ENCODE data around the gene PRIM1. TPM values are rescaled to one million over a fixed set of nuclear protein-coding genes. Genes with fewer than 3 reads are reported as not detected.
A peak's percentile ranks its signal among the peaks of the same experiment; 100 is the strongest.
"Not testable (repeated sequence)": the region's sequence is repeated elsewhere in the genome, so short reads cannot be mapped to it uniquely, and the experiment has no call there.

The PRIM1 gene
- polyA plus RNA-seq, 1 donor = 26.5 TPM

DNA sequence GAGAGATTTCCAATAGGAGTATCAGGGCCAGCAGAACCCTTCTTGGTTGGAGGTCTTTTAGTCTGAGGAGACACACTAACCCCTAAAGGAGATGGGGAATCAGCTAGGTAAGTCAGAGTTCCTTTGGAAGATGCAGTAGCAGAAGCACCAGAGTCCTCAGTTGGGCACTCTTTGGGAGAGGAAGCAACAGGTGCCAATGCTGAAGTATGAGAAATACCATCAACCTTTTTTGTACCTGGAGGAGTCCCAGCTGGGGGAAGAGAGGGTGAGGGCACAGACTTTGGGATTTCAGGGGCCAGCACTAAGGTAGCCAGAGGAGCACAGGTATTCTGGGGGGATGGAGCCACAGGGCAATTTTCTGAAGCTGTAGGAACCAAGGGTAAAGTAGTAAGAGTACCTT is 33.1 kb downstream of the PRIM1 start:
- DNase-seq = no peak

DNA sequence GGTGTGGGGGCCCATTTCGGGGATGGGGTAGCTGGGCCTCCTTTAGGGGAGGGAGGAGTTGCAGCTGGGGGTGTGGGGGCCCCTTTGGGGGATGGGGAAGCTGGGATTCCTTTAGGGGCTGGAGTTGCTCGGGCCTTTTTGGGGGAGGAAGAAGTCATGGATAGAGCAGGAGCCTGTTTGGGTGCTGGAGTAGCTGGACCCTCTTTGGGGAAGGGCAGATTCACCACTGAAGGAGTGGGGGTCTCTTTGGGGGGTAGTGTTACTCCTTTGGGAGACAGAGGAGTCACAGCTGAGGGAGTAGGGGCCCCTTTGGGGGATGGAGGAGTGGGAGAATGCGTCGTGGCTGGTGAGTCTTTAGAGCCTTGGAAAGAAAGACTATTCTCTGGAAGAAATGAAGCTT is 33.5 kb downstream of the PRIM1 start:
- DNase-seq = no peak

DNA sequence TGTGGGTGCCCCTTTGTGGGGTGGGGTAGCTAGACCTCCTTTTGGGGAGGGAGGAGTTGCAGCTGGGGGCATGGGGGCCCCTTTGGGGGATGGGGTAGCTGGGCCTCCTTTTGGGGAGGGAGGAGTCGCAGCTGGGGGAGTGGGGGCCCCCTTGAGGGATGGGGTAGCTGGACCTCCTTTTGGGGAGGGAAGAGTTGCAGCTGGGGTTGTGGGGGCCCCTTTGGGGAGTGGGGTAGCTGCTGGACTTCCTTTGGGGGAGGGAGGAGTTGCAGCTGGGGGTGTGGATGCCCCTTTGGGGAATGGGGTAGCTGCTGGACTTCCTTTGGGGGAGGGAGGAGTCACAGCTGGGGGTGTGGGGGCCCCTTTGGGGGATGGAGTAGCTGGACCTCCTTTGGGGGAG is 34.0 kb downstream of the PRIM1 start:
- no peak for DNase-seq

DNA sequence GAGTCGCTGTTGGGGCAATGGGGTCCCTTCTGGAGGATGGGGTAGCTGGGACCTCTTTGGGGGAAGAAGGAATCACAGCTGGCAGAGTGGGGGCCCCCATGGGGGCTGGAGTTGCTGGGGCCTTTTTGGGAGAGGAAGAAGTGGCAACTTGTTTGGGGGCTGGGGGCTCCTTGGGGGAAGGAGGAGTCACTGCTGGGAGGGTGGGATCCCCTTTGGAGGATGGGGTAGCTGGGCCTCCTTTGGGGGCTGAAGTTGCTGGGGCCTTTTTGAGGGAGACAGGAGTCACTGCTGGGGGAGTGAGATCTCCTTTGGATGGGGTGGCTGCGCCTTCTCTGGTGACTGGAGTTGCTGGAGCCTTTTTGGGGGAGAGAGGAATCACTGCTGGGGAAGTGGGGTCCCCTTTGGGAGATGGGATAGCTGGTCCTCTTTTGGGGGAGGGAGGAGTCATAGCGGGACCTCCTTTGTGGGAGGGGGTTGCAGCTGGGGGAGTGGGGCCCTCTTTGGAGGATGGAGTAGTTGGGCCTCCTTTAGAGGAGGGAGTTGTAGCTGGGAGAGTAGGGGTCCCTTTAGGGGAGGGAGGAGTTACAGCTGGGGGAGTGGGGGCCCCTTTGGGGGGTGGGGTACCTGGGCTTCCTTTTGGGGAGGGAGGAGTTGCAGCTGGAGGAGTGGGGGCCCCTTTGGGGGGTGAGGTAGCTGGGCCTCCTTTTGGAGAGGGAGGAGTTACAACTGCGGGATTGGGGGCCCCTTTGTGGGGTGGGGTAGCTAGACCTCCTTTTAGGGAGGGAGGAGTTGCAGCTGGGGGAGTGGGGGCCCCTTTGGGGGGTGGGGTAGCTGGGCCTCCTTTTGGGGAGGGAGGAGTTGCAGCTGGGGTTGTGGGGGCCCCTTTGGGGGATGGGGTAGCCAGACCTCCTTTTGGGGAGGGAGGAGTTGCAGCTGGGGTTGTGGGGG is 34.9 kb downstream of the PRIM1 start:
- DNase-seq = no peak

DNA sequence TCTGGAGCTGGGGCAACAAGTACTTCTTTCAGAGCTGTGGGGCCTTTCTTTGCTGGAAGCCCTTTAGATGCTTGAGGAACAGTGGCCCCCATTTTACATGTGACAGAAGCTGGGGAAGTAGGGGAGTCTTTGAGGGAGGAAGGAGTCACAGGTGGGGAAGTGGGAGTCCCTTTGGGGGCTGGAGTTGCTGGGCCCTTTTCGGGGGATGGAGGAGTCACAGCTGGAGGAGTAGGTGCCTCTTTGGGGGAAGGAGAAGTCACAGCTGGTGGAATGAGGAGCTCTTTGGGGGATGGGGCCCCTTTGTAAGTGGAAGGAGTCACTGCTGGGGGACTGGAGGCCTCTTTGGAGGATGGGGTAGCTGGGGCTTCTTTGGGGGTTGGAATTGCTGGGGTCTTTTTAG is 35.7 kb downstream of the PRIM1 start:
- DNase-seq = no peak

DNA sequence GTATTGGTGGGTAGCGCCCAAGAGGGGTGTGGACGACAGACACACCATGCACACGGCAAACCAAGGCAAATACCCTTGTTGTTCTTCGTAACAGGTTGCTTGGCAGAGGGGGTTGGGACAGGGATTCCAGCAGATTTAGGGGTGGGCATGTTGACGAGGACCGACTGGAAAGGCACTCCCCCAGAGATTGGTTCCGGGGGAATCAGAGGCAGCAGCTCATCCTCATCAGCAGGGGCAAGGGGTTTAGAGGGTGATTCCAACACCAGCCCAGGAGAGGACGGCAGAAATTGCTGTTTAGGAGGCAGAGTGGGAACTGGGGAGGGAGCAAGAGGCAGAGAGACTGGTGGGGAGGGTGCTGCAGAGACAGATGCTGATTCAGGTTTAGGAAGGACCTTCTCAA is 36.3 kb downstream of the PRIM1 start:
- no peak for DNase-seq

DNA sequence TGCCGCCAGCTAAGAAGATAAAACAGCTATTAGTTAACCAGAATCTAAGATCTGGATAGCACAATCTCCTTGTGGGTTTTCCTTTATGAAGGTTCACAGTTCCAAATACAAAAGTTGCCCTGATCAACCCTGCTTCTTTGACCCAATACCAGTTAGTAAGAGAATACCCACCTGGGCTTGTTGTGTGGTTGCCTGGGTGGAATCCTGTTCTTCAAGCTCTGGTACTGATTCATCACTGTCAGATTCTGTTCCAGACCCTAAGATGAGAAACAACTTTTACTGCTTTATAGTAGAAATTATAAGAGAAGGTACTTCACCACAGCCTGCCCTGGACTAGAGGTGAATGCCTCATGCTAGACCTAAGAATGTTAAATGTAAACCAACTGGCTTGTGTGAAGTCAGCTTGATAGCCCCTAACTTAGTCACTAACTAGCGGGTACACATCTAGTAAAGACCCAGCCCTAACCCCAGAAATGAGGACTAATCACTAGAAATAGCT is 37.6 kb downstream of the PRIM1 start:
- no peak for DNase-seq

DNA sequence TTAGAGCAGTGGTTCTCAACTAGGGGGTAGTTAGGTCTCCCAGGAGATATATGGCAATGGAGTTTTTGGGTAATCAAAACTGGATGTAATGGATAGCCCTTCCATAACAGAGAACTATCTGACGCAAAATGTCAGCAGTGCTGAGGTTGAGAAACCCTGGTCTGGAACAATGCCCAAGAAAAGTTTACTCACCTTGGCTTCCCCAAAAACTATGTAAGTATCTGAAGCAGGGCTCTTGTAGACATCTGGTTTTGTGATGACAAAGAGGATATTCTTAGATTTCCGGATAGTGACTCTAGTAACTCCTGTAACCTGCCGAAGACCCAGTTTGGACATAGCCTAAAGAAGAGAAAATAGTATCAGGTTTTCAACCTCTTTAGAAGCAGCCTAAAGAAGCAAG is 38.8 kb downstream of the PRIM1 start:
- no peak for DNase-seq

DNA sequence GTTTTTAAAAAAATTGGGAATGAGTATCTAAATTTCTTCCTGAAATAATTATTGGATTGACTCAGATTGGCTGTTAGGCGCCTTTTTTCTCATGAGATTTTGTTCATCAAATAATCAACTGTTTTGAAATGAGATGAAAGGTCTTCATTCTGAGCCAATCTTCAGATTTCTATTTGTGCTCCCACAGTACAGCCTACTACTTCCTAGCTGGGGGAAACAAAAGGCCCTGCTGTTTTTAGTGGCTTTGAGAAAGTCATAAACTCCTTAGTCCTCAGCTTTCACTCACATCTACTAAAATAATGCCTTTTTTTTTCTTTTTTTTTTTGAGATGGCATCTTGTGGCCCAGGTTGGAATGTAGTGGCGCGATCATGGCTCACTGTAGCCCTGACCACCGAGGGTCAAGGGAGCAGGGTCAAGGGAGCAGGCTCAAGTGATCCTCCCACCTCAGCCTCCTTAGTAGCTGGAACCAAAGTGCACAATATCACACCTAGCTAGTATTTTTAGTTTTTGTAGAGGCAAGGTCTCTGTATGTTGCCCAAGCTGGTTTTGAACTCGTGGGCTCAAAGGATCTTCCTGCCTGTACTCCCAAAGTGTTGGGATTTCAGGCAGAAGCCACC is 42.3 kb downstream of the PRIM1 start:
- no peak for DNase-seq

DNA sequence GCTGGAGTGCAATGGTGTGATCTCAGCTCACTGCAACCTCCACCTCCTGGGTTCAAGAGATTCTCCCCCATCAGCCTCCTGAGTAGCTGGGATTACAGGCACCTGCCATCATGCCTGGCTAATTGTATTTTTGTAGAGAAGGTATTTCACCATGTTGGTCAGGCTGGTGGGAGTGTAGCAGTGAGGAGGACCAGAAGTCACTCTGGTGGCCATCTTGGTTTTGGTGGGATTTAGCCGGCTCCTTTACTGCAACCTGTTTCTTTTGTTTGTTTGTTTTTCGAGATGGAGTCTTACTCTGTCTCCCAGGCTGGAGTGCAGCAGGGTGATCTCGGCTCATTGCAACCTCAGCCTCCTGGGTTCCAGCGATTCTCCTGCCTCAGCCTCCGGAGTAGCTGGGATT is 47.6 kb downstream of the PRIM1 start:
- DNase-seq = not testable (repeated sequence)

DNA sequence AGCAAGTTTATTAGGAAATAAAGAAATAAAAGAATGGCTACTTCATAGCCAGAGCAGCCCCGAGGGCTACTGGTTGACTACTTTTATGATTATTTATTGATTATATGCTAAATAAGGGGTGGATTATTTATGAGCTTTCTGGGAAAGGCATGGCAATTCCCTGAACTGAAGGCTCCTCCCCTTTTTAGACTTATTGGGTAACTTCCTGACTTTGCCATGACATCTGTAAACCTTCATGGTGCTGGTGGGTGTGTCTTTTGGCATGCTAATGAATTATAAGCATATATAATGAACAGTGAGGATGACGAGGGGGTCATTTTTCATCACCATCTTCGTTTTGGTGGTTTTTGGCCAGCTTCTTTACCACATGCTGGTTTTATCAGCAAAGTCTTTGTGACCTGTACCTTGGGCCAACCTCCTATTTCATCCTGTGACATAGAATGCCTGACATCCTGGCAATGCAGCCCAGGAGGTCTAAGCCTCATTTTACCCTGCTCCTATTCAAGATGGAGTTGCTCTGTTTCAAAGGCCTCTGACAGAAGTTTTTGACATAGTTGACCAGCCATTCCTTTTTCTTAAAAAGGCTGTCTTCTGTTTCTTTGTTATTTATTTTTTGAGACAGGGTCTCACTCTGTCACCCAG is 53.0 kb downstream of the PRIM1 start:
- no peak for DNase-seq

DNA sequence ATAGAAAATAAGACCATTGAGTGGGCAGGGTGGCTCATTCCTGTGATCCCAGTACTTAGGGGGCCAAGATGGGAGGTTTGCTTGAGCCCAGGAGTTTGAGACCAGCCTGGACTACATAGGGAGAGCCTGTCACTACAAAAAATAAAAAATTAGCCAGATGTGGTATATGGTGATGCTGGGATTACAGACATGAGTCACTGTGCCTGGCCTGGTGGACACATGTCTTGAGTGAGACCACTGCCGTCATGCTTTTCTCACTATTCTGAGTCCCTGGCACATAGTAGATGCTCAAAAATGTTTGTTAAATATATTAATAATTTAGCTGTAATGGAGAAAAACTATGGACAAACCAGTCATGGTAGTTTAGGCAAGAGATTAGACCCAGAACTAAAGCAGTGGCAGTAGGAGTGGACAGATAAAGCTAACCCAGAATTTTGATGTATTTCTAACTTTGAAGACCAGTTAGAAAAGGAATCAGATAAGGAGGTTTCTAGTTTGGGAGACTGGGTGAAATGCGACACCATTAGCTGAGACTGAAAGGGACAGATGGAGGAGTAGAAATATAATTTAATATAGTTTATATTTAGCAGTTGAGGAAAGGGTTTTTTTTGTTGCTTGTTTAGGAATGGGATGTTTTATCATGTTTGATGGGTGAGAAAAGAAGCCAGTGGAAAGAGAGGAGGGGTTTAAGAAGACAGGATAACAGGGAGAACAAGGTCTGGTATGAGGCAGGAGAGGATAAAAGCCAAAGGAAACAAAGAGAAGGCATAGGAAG is 56.6 kb downstream of the PRIM1 start:
- DNase-seq = no peak

DNA sequence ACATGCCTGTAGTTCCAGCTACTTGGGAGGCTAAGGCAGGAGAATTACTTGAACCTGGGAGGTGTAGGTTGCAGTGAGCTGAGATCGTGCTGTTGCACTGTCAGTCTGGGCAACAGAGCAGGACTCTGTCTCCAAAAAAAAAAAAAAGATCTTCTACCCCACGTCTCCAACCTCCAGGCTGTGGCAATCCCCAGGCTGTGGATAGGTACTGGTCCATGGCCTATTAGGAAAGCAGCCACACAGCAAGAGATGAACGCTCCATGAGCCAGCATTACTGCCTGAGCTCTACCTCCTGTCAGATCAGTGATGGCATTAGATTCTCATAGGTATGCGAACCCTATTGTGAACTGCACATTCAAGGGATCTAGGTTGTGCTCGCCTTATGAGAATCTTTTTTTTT is 58.0 kb downstream of the PRIM1 start:
- no peak for DNase-seq

DNA sequence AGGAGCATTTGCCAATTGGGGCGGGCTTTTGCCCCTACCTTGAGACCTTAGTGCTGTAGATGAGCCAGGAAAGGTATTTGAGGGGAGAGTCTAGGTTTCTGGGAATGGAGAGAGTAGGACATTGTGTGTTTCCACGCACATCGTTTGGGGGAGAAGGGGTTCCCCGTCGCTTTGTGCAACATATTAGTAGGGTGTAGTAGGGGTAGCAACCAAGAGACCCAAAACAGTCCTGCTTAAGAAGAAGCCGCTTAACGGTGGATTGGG is 63.3 kb downstream of the PRIM1 start:
- no peak for DNase-seq

DNA sequence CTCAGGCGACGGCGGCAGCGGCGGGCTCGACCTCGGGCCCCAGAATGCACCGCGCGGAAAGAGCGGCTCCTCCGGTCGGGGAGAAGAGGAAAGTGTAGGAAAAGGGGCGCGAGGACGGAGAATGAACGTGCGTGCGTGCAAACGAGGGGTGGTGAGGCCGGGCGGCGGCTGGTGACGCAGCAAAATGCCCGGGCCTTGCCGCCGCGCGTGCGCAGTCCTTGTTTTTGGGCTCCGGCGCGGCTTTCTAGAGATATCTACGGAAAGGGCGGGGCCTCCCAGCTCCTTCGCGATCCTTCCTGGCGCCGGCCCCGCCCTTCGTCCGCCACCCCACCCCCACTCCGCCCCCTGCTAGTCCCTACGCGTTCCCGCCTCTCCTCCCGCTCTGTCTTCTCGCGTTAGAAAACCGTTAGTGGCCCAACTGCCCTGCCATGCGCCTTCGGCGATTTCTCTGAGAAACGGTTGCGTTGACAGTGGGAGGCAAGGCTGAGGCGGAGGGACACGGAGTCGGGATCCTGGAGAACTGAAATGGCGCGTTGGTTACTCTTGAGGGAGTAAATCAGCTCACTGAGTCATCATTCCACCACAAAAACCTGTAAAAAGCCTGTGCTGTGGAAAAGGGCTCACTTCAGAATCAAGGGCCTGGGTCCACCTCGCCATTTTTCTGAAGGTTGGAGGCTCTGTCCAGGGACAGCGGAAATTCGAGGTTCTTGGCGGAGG is 63.8 kb downstream of the PRIM1 start, which contains the start of gene PTGES3:
Gene PTGES3 (minus strand): TSS at position 156 of the 717 bp plus-strand sequence. CDS start 285 bp downstream, outside the sequence.
- peak; percentile 98 for DNase-seq

DNA sequence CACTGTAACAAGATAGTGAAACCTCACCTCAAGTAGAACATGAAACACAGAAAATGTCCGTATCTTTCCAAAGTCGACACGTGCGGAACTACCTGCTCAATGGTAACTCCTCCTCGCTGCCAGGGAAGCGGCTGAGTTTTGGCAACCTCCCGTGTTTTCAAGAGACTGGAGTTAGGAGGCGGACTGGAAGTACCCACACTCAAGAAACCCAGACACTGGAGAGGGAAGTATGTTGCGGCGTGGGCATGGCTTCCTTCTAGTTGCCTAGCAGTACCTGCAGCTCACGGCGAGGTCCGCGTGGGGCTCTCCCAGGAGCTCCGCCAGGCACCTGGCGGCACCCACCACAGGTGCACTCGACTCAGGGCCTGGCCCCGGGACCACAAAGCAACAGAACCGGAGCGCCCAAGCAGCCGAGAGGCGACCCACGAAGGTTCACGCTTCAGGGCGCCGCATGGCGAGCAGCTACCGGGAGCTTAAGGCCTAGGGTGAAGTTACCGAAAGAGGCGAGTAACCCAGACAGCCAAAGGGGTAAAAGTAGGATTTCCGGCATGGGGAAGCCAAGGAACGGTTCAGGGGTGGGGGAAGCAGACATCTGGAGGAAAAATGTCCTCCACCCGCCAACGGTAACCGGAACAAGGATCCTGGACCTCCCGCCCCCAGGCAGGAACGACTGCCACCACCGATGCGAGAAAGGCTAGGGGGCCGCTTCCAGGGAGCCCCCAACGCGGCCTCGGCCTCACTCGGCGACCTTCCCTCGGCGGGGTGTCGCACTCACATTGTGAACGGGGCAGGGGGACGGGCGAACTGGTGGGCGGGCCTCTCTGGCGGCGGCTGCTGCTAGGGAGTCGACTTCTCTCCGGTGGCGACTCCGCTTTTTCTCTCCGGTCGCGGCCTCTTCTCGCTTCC is 64.6 kb downstream of the PRIM1 start:
- DNase-seq = peak; percentile 32

DNA sequence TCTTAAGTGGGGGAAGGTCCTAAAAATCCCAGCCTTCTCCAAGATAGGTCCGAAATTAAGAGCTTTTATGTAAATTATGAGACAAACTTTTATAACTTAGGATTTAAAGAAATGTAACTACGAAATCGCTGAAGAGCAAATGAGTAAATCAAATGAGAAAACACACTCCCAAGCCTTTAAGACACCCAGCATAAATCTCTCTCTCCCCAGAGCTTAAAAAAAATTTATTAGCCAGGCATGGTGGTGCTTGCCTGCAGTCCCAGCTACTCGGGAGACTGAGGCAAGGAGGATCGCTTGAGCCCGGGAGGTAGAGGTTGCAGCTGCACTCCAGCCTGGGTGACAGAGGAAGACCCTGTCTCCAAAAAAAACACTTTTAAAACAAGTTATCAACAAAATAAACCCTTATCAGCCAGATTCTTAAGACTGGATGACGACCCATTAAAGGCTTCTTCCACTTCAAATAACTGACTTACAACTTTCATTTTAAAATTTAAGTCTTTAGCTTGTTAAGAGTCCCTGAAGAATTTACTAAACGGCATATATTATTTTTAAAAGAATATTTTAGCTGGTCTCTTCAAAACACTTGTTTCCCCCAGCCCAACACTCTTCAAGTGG is 67.3 kb downstream of the PRIM1 start:
- peak; percentile 28 for DNase-seq

DNA sequence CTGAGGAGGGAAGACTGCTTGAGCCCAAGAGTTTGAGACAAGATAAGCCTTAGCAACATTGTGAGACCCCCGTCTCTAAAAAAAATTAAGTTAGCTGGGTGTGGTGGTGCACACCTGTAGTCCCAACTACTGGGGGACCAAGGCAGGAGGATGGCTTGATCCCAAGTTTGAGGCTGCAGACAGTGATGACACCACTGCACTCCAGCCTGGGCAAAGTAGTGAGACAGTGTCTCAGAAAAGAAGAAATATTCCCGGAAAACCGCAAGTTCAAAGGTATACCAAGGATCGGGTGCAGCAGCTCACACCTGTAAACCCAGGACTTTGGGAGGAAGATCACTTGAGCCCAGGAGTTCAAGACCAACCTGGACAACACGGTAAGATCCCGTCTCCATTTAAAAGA is 69.8 kb downstream of the PRIM1 start:
- DNase-seq = no peak
